Cerebellar cortex (tissue), 1 donor: Measurements from ENCODE around the gene PPP2R3B.
"Not testable (repeated sequence)": the region's sequence is repeated elsewhere in the genome, so short reads cannot be mapped to it uniquely, and the experiment has no call there.

ENCODE experiments used
- DNase-seq: peaks from one replicate; pipeline ENCODE4 v3.0.0-alpha.2; 2015; ENCODE audit warnings: low spot score

Gene PPP2R3B

GRCh38 chrX:352582-353314 is 34.0 kb downstream of the PPP2R3B start:
- DNase-seq: no peak

DNA sequence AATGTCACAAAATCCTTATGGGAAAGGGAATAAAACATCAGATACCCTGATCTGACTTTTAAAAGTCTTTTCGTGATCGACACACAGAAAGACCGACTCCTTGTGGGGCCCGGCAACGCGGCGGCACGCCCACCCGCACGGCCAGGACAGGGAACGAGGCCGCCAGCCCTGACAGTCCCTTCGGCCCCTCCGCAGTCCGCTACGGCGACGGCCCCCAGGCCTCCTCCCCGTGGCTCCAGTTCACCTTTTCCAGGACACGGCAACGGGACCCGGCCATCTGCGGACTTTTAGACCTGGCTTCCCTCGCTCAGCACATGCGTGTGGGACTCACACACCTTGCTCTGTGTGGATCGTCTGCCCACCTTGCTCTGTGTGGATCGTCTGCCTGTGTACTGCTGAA is 34.5 kb downstream of the PPP2R3B start:
- no peak for DNase-seq

DNA sequence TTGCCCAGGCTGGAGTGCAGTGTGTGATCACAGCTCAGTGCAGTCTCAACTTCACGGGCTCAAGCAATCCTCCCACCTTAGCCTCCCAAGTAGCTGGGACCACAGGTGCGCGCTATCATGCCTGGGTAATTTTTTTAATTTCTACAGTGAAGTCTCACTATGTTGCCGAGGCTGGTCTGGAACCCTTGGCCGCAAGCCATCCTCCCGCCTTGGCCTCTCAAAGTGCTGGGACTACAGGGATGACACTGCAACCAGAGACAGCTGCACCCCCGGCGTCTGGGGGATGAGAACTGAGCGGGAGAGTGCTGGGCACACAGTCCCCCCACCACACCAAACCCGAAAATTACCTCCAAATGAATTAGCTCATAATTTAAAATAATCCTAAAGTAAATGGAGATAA is 35.0 kb downstream of the PPP2R3B start:
- no peak for DNase-seq

GRCh38 chrX:351324-351641 is 35.4 kb downstream of the PPP2R3B start:
- not testable (repeated sequence) for DNase-seq

GRCh38 chrX:350534-351323 is 36.0 kb downstream of the PPP2R3B start:
- DNase-seq: no peak

DNA sequence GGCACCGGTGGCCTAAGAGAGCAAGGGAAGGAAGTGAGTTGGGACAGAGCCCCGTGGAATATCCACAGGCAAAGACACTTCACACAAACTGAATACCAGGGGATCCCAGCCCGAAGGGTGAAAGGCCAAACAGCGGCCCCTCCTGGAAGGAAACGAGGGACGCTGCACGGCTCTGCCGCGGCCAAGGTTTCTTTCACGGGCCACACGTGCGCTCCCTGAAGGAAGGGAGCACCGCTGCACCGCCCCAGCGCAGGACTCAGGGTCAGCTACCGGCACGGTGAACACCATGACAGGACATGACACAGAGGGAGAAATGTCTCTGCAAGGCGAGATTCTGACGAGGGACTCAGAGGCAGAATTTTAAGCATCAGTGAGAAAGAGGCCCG is 36.6 kb downstream of the PPP2R3B start:
- no peak for DNase-seq

GRCh38 chrX:349702-350101 is 37.0 kb downstream of the PPP2R3B start:
- DNase-seq: no peak

- no peak for DNase-seq
These were observed 37.5 kb downstream of the PPP2R3B start for GRCh38 chrX:349196-349595.

DNA sequence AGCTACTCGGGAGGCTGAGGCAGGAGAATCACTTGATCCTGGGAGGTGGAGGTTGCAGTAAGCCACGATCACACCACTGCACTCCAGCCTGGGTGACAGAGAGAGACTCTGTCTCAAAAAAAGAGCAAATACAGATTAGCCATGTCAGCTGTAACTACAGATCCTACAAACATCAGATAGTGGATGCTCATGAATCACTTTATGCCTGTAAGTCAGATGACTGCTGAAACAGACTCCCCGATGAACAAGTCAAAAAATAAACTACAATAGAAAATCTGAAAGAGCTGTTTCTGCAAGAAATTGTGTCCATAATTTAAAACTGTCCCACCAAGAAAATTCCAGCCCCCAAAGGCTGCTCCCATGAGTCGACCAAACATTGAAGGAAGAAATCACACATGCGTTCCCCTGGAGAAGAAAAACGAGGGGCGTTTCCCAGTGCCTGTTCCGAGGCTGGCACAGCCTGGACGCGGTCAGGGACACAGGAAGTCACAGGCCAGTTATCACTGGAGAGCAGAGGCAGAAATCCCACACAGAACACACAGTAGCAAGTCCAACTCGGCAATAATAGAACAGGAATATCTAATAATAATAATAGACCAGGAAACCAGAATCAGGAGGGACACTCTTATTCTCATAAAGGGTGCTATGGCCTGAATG is 38.1 kb downstream of the PPP2R3B start:
- no peak for DNase-seq

- no peak for DNase-seq
These were observed 39.2 kb downstream of the PPP2R3B start for GRCh38 chrX:347351-348117.

- no peak for DNase-seq
These were observed 40.5 kb downstream of the PPP2R3B start for GRCh38 chrX:346034-346813.

- no peak for DNase-seq
These were observed 41.4 kb downstream of the PPP2R3B start for GRCh38 chrX:345020-345925.

DNA sequence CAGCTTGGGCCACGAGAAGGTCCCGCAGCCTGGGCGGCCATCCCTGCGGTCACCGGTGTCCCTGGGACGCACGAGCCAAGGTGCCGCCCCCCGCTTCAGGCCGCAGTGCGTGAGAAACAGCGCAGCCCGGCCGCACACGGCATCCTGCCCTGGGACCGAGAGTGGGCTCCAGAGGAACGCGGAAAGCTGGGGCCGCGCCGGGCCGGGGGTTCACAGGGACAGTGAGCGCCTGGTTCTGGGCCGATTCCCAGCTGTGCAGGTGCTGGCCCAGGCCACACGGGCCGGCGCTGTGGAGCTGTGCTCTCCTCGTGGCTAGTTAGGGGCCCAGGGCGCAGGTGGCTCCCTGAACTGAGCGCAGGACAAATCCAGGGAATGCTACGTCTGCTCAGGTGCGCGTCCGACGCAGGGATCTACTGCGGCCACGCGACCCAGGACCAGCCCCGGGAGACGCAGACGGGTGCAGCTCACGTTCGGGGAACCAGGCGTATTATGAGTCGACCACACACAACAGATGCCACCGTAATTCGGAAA is 42.3 kb downstream of the PPP2R3B start:
- DNase-seq: no peak

GRCh38 chrX:341541-342101 is 45.1 kb downstream of the PPP2R3B start:
- DNase-seq: no peak

GRCh38 chrX:340641-341423 is 45.9 kb downstream of the PPP2R3B start:
- DNase-seq: no peak

- DNase-seq: no peak
These were observed 46.6 kb downstream of the PPP2R3B start for GRCh38 chrX:340121-340520.

DNA sequence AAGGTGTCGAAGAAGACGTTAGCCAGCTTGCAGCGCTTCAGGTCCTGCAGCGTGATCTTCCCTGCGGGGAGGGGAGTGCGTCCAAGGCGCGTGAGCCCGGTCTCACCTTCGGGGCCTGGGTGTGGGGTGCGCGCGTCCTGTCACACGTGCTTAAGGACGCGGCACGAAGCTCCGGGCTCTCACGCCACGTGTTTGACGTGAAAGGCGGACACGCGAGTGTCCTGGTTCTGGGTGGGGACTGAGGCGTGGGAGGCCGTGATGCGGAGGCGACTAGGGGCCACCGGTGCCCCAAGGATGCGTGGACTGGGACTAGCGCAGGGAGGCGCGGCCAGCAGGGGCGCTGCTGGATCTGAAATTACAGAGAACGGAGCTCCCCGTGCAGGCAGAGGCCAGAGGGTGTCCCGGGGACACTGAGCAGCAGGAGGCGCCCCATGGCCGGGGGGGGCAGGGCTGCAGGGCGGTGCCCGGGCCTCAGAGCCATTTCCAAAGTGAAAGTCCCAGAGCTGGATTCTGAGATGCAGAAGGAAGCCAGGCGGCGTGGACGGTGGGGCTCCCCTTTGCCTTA is 47.8 kb downstream of the PPP2R3B start:
- DNase-seq: no peak

- DNase-seq: no peak
These were observed 48.3 kb downstream of the PPP2R3B start for GRCh38 chrX:338281-338835.
